ENCODE results near the gene ANGPTL4. TPM values are rescaled to one million over a fixed set of nuclear protein-coding genes. Genes with fewer than 3 reads are reported as not detected.

Gene ANGPTL4
- total and polyA plus RNA-seq, 2 donors (not counting 1 experiment from before 2014, with no cell fraction given) = not detected

DNA sequence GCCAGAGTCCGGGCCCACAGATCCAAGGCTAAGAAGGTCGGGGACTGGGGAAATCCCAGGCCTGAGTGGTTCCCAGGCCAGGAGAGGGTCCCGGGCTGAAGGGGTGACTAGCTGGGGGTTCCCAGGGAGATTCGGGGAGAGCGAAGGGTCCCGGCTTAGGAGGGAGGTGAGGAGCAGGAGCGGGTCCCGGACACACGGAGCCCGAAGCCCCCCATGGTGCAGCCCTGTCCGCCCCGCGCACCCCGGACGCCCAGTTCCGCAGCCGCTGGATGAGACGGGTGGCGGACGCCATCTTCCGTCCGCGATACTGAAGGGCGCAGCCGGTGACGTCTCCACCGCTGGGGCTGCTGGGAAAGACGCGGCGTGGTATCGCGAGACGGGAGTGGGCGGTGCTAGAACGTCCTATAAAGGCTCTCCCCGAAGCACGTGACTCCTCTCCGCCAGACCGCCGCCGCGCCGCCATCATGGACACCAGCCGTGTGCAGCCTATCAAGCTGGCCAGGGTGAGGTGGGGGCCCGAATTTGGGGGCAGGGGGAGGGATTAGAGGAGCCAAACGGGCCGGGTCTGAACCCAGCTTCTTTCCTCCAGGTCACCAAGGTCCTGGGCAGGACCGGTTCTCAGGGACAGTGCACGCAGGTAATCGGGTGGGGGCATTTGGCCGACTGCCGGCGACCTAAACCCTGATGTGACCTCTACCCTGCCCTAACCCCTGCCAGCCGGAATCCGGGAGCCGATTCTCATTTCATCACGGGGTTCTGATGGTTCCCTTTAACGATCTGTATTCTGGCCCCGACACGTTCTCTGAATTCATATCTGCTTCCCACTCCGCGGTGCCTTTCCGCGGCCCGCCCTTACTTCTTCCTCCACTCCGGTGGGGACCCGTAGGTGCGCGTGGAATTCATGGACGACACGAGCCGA is 42.6 kb upstream of the ANGPTL4 start, which contains the start of the genes NDUFA7 and RPS28:
TSS of gene NDUFA7 (minus strand) at position 309 of the 919 bp plus-strand sequence. CDS start at position 292, 17 bp downstream.
TSS of gene RPS28 (plus strand) at position 430 of the 919 bp plus-strand sequence. CDS start at position 465, 35 bp downstream.
- ChIA-PET POLR2A (interaction anchor here (0.5 to 2.5 kb wide), 11 partner anchors 9 to 400 kb away, joined by 3 to 6 read pairs (median 4); partner anchors contain the start of genes RAB11B and ZNF414), CTCF (interaction anchor here (1.3 to 1.9 kb wide), 6 partner anchors 12 to 184 kb away, joined by 3 to 8 read pairs (median 6); no protein-coding TSS in a partner anchor)
- H3K9ac ChIP-seq (ENCODE audit: low read length) = peak within 1 kb of the TSS; percentile 98
- Mint-ChIP-seq H3K27ac (peak within 1 kb of the TSS; percentile 91), H3K9me3 (ENCODE audit: insufficient read depth) (no peaks in the 10 kb centered on the region), H3K27me3 (no peaks in the 10 kb centered on the region), H3K4me3 (peak within 1 kb of the TSS; percentile 92), H3K4me1 (peaks cover 42% of the 10 kb centered on the region)
- TF ChIP-seq, protein P1, sequence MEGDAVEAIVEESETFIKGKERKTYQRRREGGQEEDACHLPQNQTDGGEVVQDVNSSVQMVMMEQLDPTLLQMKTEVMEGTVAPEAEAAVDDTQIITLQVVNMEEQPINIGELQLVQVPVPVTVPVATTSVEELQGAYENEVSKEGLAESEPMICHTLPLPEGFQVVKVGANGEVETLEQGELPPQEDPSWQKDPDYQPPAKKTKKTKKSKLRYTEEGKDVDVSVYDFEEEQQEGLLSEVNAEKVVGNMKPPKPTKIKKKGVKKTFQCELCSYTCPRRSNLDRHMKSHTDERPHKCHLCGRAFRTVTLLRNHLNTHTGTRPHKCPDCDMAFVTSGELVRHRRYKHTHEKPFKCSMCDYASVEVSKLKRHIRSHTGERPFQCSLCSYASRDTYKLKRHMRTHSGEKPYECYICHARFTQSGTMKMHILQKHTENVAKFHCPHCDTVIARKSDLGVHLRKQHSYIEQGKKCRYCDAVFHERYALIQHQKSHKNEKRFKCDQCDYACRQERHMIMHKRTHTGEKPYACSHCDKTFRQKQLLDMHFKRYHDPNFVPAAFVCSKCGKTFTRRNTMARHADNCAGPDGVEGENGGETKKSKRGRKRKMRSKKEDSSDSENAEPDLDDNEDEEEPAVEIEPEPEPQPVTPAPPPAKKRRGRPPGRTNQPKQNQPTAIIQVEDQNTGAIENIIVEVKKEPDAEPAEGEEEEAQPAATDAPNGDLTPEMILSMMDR (IDR thresholded peaks at IDR 0.05) = peak; percentile 41
- TF ChIP-seq EZH2 (IDR thresholded peaks at IDR 0.05; ENCODE audit: borderline replicate concordance, insufficient read depth, low read depth, low read length, poor library complexity, severe bottlenecking) = no peak
- DNase-seq = peak; percentile 98
- ATAC-seq (ENCODE audit: low read depth) = peak; percentile 96
- intact Hi-C loops (cut with micrococcal nuclease) = loop anchor here (1.0 kb wide), 5 partner anchors 13 to 377 kb away; partner anchors contain the start of genes CD320 and RAB11B
- H3K9me3 ChIP-seq (ENCODE audit: control extremely low read depth in 1 of 3, control insufficient read depth in 2 of 3, insufficient read depth in 1 of 3, low read length in 2 of 3) = no peaks in the 10 kb centered on the region
- no peaks in the 10 kb centered on the region for H3K27me3 ChIP-seq (replicated peaks in 1 of 4; ENCODE audit: control extremely low read depth in 1 of 4, control insufficient read depth in 3 of 4, insufficient read depth in 4 of 4, low read length in 3 of 4)
- peak within 1 kb of the TSS; percentile 78 to 99 (median 96) for H3K4me3 ChIP-seq (ENCODE audit: control extremely low read depth in 1 of 5, extremely low read depth in 1 of 5, insufficient read depth in 1 of 5, low read depth in 2 of 5, low read length in 4 of 5)
- H3K79me2 ChIP-seq (ENCODE audit: control insufficient read depth, insufficient read depth, low read length) = peaks cover 49% of the 10 kb centered on the region
- H4K20me1 ChIP-seq (ENCODE audit: control insufficient read depth, insufficient read depth, low read length, poor library complexity, severe bottlenecking) = peaks cover 13% of the 10 kb centered on the region
- H3K4me2 ChIP-seq (replicated peaks; ENCODE audit: low read depth, low read length, poor library complexity, severe bottlenecking) = peak within 1 kb of the TSS; percentile 90
- WGBS (ENCODE audit: insufficient coverage) = under 1% methylated on average over 63 of the region's 72 CpGs
- H3K27ac ChIP-seq (ENCODE audit: low read length in 2 of 2) = peak within 1 kb of the TSS; percentile 80 to 92
- peaks cover 0 to 21% of the 10 kb centered on the region in 2 experiments for H3K36me3 ChIP-seq (replicated peaks in 1 of 2; ENCODE audit: control extremely low read depth in 1 of 2, control insufficient read depth in 1 of 2, extremely low read depth in 1 of 2, insufficient read depth in 2 of 2, low read length in 1 of 2)
- peaks cover 18 to 39% of the 10 kb centered on the region in 2 donors for H3K4me1 ChIP-seq (ENCODE audit: control insufficient read depth in 2 of 2, insufficient read depth in 2 of 2, low read length in 2 of 2)
- H2AFZ ChIP-seq (ENCODE audit: insufficient read depth, low read depth, low read length, poor library complexity, severe bottlenecking) = peak within 1 kb of the TSS; percentile 91

Measured in B cell (primary cell).